CD4-positive, alpha-beta T cell treated with Interleukin-15 for 4 hours (primary cell): ENCODE results near the gene COL5A1.
"Not testable (repeated sequence)": the region's sequence is repeated elsewhere in the genome, so short reads cannot be mapped to it uniquely, and the experiment has no call there.

Experiments used
- DNase-seq: peaks from one replicate; pipeline ENCODE4 v3.0.0-alpha.2; 2020; ENCODE audit warnings: low spot score

Gene COL5A1

GRCh38 chr9:134855231-134855899 is 213.8 kb downstream of the COL5A1 start:
- DNase-seq, result no peak

GRCh38 chr9:134855900-134856377 is 214.3 kb downstream of the COL5A1 start:
- DNase-seq, result no peak

GRCh38 chr9:134857451-134857850 is 215.8 kb downstream of the COL5A1 start:
- DNase-seq, result not testable (repeated sequence)

GRCh38 chr9:134858051-134858841 is 216.6 kb downstream of the COL5A1 start:
- DNase-seq, result no peak

GRCh38 chr9:134860510-134860909 is 218.9 kb downstream of the COL5A1 start:
- DNase-seq, result no peak

GRCh38 chr9:134861595-134862334 is 220.2 kb downstream of the COL5A1 start:
- no peak for DNase-seq

GRCh38 chr9:134863306-134863902 is 221.8 kb downstream of the COL5A1 start:
- DNase-seq, result no peak

- no peak for DNase-seq
These were observed 222.6 kb downstream of the COL5A1 start for GRCh38 chr9:134863941-134864820.

- DNase-seq, result no peak
These were observed 223.2 kb downstream of the COL5A1 start for GRCh38 chr9:134864821-134865190.

- no peak for DNase-seq
These were observed 226.5 kb downstream of the COL5A1 start for GRCh38 chr9:134867917-134868750.

GRCh38 chr9:134868751-134869553 is 227.3 kb downstream of the COL5A1 start:
- DNase-seq, result no peak

- DNase-seq, result no peak
These were observed 228.1 kb downstream of the COL5A1 start for GRCh38 chr9:134869554-134870300.

- no peak for DNase-seq
These were observed 228.7 kb downstream of the COL5A1 start for GRCh38 chr9:134870301-134870694.

GRCh38 chr9:134870746-134871662 is 229.4 kb downstream of the COL5A1 start:
- DNase-seq, result no peak

- no peak for DNase-seq
These were observed 230.2 kb downstream of the COL5A1 start for GRCh38 chr9:134871697-134872340.

GRCh38 chr9:134872482-134873231 is 231.1 kb downstream of the COL5A1 start:
- no peak for DNase-seq
